Measurements from ENCODE around the gene MYF5. TPM values are rescaled to one million over a fixed set of nuclear protein-coding genes. Genes with fewer than 3 reads are reported as not detected.

The MYF5 gene
- total RNA-seq, 1 experiment from 2014 or later, result not detected

- Histone ChIP-seq H3F3A (ENCODE audit: low read length, unreplicated experiment) (no peaks in the 10 kb centered on the region), H3K4me3 (ENCODE audit: low read length) (no peak within 1 kb of the TSS), H3K36me3 (ENCODE audit: low read depth, low read length) (no peaks in the 10 kb centered on the region), H3K27ac (ENCODE audit: low read length) (no peak within 1 kb of the TSS), H3K9me3 (ENCODE audit: low read length) (no peaks in the 10 kb centered on the region), H2AFZ (ENCODE audit: low read length) (no peak within 1 kb of the TSS), H3K4me2 (ENCODE audit: low read length) (no peak within 1 kb of the TSS), H4K20me1 (ENCODE audit: low read length) (no peaks in the 10 kb centered on the region), H3K27me3 (ENCODE audit: low read length) (peaks cover 31% of the 10 kb centered on the region), H3K4me1 (ENCODE audit: insufficient read depth, low read length) (peaks cover 11% of the 10 kb centered on the region), H3K79me2 (ENCODE audit: low read length) (no peaks in the 10 kb centered on the region), H3K9ac (ENCODE audit: low read length) (no peak within 1 kb of the TSS), H3K9me2 (replicated peaks; ENCODE audit: low read length) (no peaks in the 10 kb centered on the region)
- ChIA-PET CTCF (no interaction called here), POLR2A (ENCODE audit: unreplicated experiment) (no interaction called here)
- intact Hi-C loops (cut with micrococcal nuclease), result no loop called here
- DNase-seq, result no peak
- no peak for ATAC-seq
- no peak for TF ChIP-seq CTCF (conservative IDR thresholded peaks at IDR 0.05; ENCODE audit: low read depth, low read length)
- no peak for TF ChIP-seq EZH2 (IDR thresholded peaks at IDR 0.05; ENCODE audit: low read length, unreplicated experiment)
- TF ChIP-seq EZH2phosphoT487 (IDR thresholded peaks at IDR 0.05; ENCODE audit: borderline replicate concordance, low read length), result no peak
- no TSS peak for BruUV-seq (replicated peaks)
These were observed 9.4 kb upstream of the MYF5 start, which contains the start of gene MYF6 for GRCh38 chr12:80707126-80707829. Gene MYF6 (plus strand): TSS chr12:80707634. CDS start chr12:80707720, 86 bp downstream.

- Histone ChIP-seq H3K79me2 (ENCODE audit: low read length) (no peaks in the 10 kb centered on the region), H3K27me3 (ENCODE audit: low read length) (peaks cover 31% of the 10 kb centered on the region), H4K20me1 (ENCODE audit: low read length) (no peaks in the 10 kb centered on the region), H3K4me3 (ENCODE audit: low read length) (no peak overlapping the region), H3K9me2 (replicated peaks; ENCODE audit: low read length) (no peaks in the 10 kb centered on the region), H3K4me2 (ENCODE audit: low read length) (no peak overlapping the region), H3K36me3 (ENCODE audit: low read depth, low read length) (no peaks in the 10 kb centered on the region), H3K9ac (ENCODE audit: low read length) (no peak overlapping the region), H3K27ac (ENCODE audit: low read length) (no peak overlapping the region), H2AFZ (ENCODE audit: low read length) (no peak overlapping the region), H3F3A (ENCODE audit: low read length, unreplicated experiment) (no peaks in the 10 kb centered on the region), H3K9me3 (ENCODE audit: low read length) (no peaks in the 10 kb centered on the region), H3K4me1 (ENCODE audit: insufficient read depth, low read length) (peaks cover 5% of the 10 kb centered on the region)
- intact Hi-C loops (cut with micrococcal nuclease), result no loop called here
- CTCF ChIA-PET, result no interaction called here
- ATAC-seq (no peak), DNase-seq (no peak)
- BruUV-seq (replicated peaks), result no TSS peak
- POLR2A ChIA-PET (ENCODE audit: unreplicated experiment), result no interaction called here
- TF ChIP-seq EZH2phosphoT487 (IDR thresholded peaks at IDR 0.05; ENCODE audit: borderline replicate concordance, low read length), result no peak
- TF ChIP-seq CTCF (conservative IDR thresholded peaks at IDR 0.05; ENCODE audit: low read depth, low read length), result no peak
- no peak for TF ChIP-seq EZH2 (IDR thresholded peaks at IDR 0.05; ENCODE audit: low read length, unreplicated experiment)
These were observed 8.9 kb upstream of the MYF5 start for GRCh38 chr12:80707830-80708258.

DNA sequence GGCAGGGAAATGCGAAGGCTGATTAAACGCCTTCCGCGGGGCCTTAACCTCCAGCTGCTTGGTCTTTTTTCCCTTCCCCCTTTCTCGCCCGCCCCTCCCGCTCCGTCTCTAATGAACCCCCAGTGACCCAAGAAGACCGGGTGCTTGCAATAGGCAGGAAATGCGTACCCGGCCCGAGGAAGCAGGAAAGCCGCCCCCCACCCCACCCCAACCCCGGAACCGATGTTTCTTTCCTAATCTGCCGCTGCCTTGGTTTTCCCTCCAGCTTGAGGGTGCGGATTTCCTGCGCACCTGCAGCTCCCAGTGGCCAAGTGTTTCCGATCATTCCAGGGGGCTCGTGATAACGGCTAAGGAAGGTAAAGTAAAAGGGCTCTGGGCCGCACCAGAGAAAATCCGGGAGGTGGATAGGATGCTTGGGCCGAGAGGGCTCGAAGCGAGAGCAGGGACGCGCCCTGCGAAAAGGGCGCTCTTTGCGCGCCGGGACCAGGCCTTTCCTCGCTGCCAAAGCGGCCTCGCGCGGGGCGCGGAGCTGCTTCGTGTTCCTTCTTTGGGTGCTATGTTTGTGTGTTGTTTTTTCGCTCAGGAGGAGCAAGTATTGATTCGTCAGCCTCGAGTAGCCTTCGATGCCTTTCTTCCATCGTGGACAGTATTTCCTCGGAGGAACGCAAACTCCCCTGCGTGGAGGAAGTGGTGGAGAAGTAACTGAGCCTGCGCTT, 8.3 kb upstream of the MYF5 start:
- DNase-seq (no peak), ATAC-seq (no peak)
- TF ChIP-seq EZH2 (IDR thresholded peaks at IDR 0.05; ENCODE audit: low read length, unreplicated experiment) (no peak), EZH2phosphoT487 (IDR thresholded peaks at IDR 0.05; ENCODE audit: borderline replicate concordance, low read length) (no peak)
- intact Hi-C loops (cut with micrococcal nuclease), result no loop called here
- Histone ChIP-seq H3F3A (ENCODE audit: low read length, unreplicated experiment) (no peaks in the 10 kb centered on the region), H3K9ac (ENCODE audit: low read length) (no peak overlapping the region), H3K9me2 (replicated peaks; ENCODE audit: low read length) (no peaks in the 10 kb centered on the region), H4K20me1 (ENCODE audit: low read length) (no peaks in the 10 kb centered on the region), H3K4me1 (ENCODE audit: insufficient read depth, low read length) (no peaks in the 10 kb centered on the region), H3K79me2 (ENCODE audit: low read length) (no peaks in the 10 kb centered on the region), H3K27me3 (ENCODE audit: low read length) (peaks cover 31% of the 10 kb centered on the region), H3K9me3 (ENCODE audit: low read length) (no peaks in the 10 kb centered on the region), H3K4me2 (ENCODE audit: low read length) (no peak overlapping the region), H3K36me3 (ENCODE audit: low read depth, low read length) (no peaks in the 10 kb centered on the region), H3K4me3 (ENCODE audit: low read length) (no peak overlapping the region), H2AFZ (ENCODE audit: low read length) (no peak overlapping the region), H3K27ac (ENCODE audit: low read length) (no peak overlapping the region)
- BruUV-seq (replicated peaks), result no TSS peak
- CTCF ChIA-PET, result no interaction called here
- POLR2A ChIA-PET (ENCODE audit: unreplicated experiment), result no interaction called here

Data from PC-3 (cell line).